DOHH2 (cell line): ENCODE measurements around the gene LGALS7.

Experiments
- CTCF ChIP-seq: fragments of 200-600 bp; sonication (generic); IDR thresholded peaks from one replicate; pipeline ENCODE4 v1.5.1; 2014; ENCODE audit warnings: antibody characterized with exemption, mild to moderate bottlenecking, low read depth, low read length; ENCODE audit not compliant: poor library complexity, severe bottlenecking
- EZH2phosphoT487 ChIP-seq: fragments of 200-600 bp; sonication (generic); IDR thresholded peaks from 2 replicates; pipeline ENCODE4 v1.6.1; 2017; ENCODE audit warnings: borderline replicate concordance, mild to moderate bottlenecking, antibody characterized with exemption, low read length, moderate library complexity, mixed read lengths

GRCh38 chr19:38769635-38770211 is 3.6 kb downstream of the LGALS7 start:
- TF ChIP-seq CTCF (peak; percentile 75), EZH2phosphoT487 (no peak)
